IPS-20b (cell line): ENCODE results near the gene SETD3.

Experiments used
- H3K27ac ChIP-seq: one replicate; pipeline ENCODE4 v1.5.1; 2013; ENCODE audit warnings: low read length
- H3K27me3 ChIP-seq: 2 replicates; pipeline ENCODE4 v1.6.1; 2013; ENCODE audit warnings: mild to moderate bottlenecking, low read length, inconsistent platforms; ENCODE audit not compliant: insufficient read depth
- H3K36me3 ChIP-seq: 2 replicates; pipeline ENCODE4 v1.6.1; 2013; ENCODE audit warnings: low read depth, mild to moderate bottlenecking, inconsistent platforms, low read length, moderate library complexity; ENCODE audit not compliant: insufficient read depth
- H3K4me1 ChIP-seq: 2 replicates; pipeline ENCODE4 v1.6.1; 2013; ENCODE audit warnings: mild to moderate bottlenecking, control low read depth, inconsistent platforms, low read length, moderate library complexity; ENCODE audit not compliant: insufficient read depth
- H3K4me3 ChIP-seq: 2 replicates; pipeline ENCODE4 v1.5.1; 2013; ENCODE audit warnings: mild to moderate bottlenecking, low read length, inconsistent platforms
- H3K9ac ChIP-seq: 2 replicates; pipeline ENCODE4 v1.6.1; 2013; ENCODE audit warnings: low read depth, mild to moderate bottlenecking, inconsistent platforms, low read length, moderate library complexity
- H3K9me3 ChIP-seq: 2 replicates; pipeline ENCODE4 v1.6.1; 2013; ENCODE audit warnings: mild to moderate bottlenecking, low read depth, low read length, inconsistent platforms; ENCODE audit not compliant: insufficient read depth

Gene SETD3

GRCh38 chr14:99515301-99516155, 34.9 kb upstream of the SETD3 start:
- H3K9me3 ChIP-seq, result no peaks in the 10 kb centered on the region
- H3K27ac ChIP-seq, result no peak overlapping the region
- no peak overlapping the region for H3K9ac ChIP-seq
- 0 out of 2 replicates have a peak, but pooled peaks cover 3% of the 10 kb centered on the region for H3K4me1 ChIP-seq
- H3K4me3 ChIP-seq, result no peak overlapping the region
- peaks cover 27% of the 10 kb centered on the region for H3K36me3 ChIP-seq
- H3K27me3 ChIP-seq, result no peaks in the 10 kb centered on the region

GRCh38 chr14:99514552-99515300, 34.1 kb upstream of the SETD3 start:
- Histone ChIP-seq H3K27ac (no peak overlapping the region), H3K4me1 (0 out of 2 replicates have a peak, but pooled peaks cover 3% of the 10 kb centered on the region), H3K27me3 (no peaks in the 10 kb centered on the region), H3K9ac (no peak overlapping the region), H3K36me3 (peaks cover 29% of the 10 kb centered on the region), H3K9me3 (no peaks in the 10 kb centered on the region), H3K4me3 (no peak overlapping the region)

GRCh38 chr14:99513946-99514551, 33.4 kb upstream of the SETD3 start:
- 0 out of 2 replicates have a peak, but pooled peaks cover 3% of the 10 kb centered on the region for H3K4me1 ChIP-seq
- no peak overlapping the region for H3K27ac ChIP-seq
- H3K36me3 ChIP-seq, result peaks cover 36% of the 10 kb centered on the region
- no peaks in the 10 kb centered on the region for H3K27me3 ChIP-seq
- H3K9me3 ChIP-seq, result no peaks in the 10 kb centered on the region
- no peak overlapping the region for H3K9ac ChIP-seq
- no peak overlapping the region for H3K4me3 ChIP-seq

- Histone ChIP-seq H3K4me1 (0 out of 2 replicates have a peak, but pooled peaks cover 2% of the 10 kb centered on the region), H3K9me3 (no peaks in the 10 kb centered on the region), H3K27me3 (no peaks in the 10 kb centered on the region), H3K9ac (no peak overlapping the region), H3K4me3 (no peak overlapping the region), H3K36me3 (peaks cover 44% of the 10 kb centered on the region), H3K27ac (no peak overlapping the region)
These were observed 32.6 kb upstream of the SETD3 start for GRCh38 chr14:99513183-99513694.

- Histone ChIP-seq H3K9ac (no peak overlapping the region), H3K4me1 (no peaks in the 10 kb centered on the region), H3K36me3 (peaks cover 50% of the 10 kb centered on the region), H3K27me3 (no peaks in the 10 kb centered on the region), H3K9me3 (no peaks in the 10 kb centered on the region), H3K4me3 (no peak overlapping the region), H3K27ac (no peak overlapping the region)
These were observed 32.0 kb upstream of the SETD3 start for GRCh38 chr14:99512571-99513182.

- Histone ChIP-seq H3K4me1 (no peaks in the 10 kb centered on the region), H3K4me3 (no peak overlapping the region), H3K9me3 (no peaks in the 10 kb centered on the region), H3K9ac (no peak overlapping the region), H3K27me3 (no peaks in the 10 kb centered on the region), H3K27ac (no peak overlapping the region), H3K36me3 (peaks cover 56% of the 10 kb centered on the region)
These were observed 31.4 kb upstream of the SETD3 start for GRCh38 chr14:99512110-99512449.

GRCh38 chr14:99511421-99512109, 30.9 kb upstream of the SETD3 start:
- Histone ChIP-seq H3K4me3 (no peak overlapping the region), H3K9me3 (no peaks in the 10 kb centered on the region), H3K36me3 (peaks cover 61% of the 10 kb centered on the region), H3K27ac (no peak overlapping the region), H3K4me1 (no peaks in the 10 kb centered on the region), H3K9ac (no peak overlapping the region), H3K27me3 (no peaks in the 10 kb centered on the region)

- Histone ChIP-seq H3K27me3 (no peaks in the 10 kb centered on the region), H3K4me1 (no peaks in the 10 kb centered on the region), H3K9me3 (no peaks in the 10 kb centered on the region), H3K4me3 (no peak overlapping the region), H3K9ac (no peak overlapping the region), H3K27ac (no peak overlapping the region), H3K36me3 (peaks cover 70% of the 10 kb centered on the region)
These were observed 30.0 kb upstream of the SETD3 start for GRCh38 chr14:99510556-99511139.

GRCh38 chr14:99509871-99510555, 29.4 kb upstream of the SETD3 start:
- Histone ChIP-seq H3K27ac (no peak overlapping the region), H3K4me1 (no peaks in the 10 kb centered on the region), H3K4me3 (no peak overlapping the region), H3K9me3 (no peaks in the 10 kb centered on the region), H3K36me3 (peaks cover 76% of the 10 kb centered on the region), H3K9ac (no peak overlapping the region), H3K27me3 (no peaks in the 10 kb centered on the region)

- peaks cover 82% of the 10 kb centered on the region for H3K36me3 ChIP-seq
- no peaks in the 10 kb centered on the region; the same call in 1 of the 2 replicates for H3K4me1 ChIP-seq
- no peak overlapping the region for H3K9ac ChIP-seq
- no peaks in the 10 kb centered on the region for H3K27me3 ChIP-seq
- no peaks in the 10 kb centered on the region for H3K9me3 ChIP-seq
- no peak overlapping the region for H3K27ac ChIP-seq
- H3K4me3 ChIP-seq, result no peak overlapping the region
These were observed 28.4 kb upstream of the SETD3 start for GRCh38 chr14:99508896-99509629.
